ENCODE results near the gene PALLD. TPM values are rescaled to one million over a fixed set of nuclear protein-coding genes. Genes with fewer than 3 reads are reported as not detected.
"Not testable (repeated sequence)": the region's sequence is repeated elsewhere in the genome, so short reads cannot be mapped to it uniquely, and the experiment has no call there.

The PALLD gene
- total and polyA plus RNA-seq, 3 donors from 2014 or later = 138 to 156 (median 146) TPM

GRCh38 chr4:168724243-168724642 lies 227.4 kb downstream of the PALLD start:
- DNase-seq = no peak
- Histone ChIP-seq H3K9me3 (no peaks in the 10 kb centered on the region), H3K27me3 (no peaks in the 10 kb centered on the region), H3K36me3 (ENCODE audit: low read depth, missing control alignments) (no peaks in the 10 kb centered on the region), H3K27ac (no peak overlapping the region), H3K4me1 (no peaks in the 10 kb centered on the region), H3K4me3 (no peak overlapping the region)
- intact Hi-C loops (cut with DNase I; ENCODE audit: low total_unique reads) = no loop called here
- TF ChIP-seq, protein P1, sequence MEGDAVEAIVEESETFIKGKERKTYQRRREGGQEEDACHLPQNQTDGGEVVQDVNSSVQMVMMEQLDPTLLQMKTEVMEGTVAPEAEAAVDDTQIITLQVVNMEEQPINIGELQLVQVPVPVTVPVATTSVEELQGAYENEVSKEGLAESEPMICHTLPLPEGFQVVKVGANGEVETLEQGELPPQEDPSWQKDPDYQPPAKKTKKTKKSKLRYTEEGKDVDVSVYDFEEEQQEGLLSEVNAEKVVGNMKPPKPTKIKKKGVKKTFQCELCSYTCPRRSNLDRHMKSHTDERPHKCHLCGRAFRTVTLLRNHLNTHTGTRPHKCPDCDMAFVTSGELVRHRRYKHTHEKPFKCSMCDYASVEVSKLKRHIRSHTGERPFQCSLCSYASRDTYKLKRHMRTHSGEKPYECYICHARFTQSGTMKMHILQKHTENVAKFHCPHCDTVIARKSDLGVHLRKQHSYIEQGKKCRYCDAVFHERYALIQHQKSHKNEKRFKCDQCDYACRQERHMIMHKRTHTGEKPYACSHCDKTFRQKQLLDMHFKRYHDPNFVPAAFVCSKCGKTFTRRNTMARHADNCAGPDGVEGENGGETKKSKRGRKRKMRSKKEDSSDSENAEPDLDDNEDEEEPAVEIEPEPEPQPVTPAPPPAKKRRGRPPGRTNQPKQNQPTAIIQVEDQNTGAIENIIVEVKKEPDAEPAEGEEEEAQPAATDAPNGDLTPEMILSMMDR (IDR thresholded peaks at IDR 0.05) = no peak
- no peak for TF ChIP-seq POLR2A (IDR thresholded peaks at IDR 0.05)

GRCh38 chr4:168724686-168725411 lies 228.0 kb downstream of the PALLD start:
- no peak for DNase-seq
- Histone ChIP-seq H3K36me3 (ENCODE audit: low read depth, missing control alignments) (no peaks in the 10 kb centered on the region), H3K27me3 (no peaks in the 10 kb centered on the region), H3K9me3 (no peaks in the 10 kb centered on the region), H3K4me3 (no peak overlapping the region), H3K4me1 (no peaks in the 10 kb centered on the region), H3K27ac (no peak overlapping the region)
- 82 to 88% methylated on average over 5 of the region's 5 CpGs for WGBS, 2 donors
- intact Hi-C loops (cut with DNase I; ENCODE audit: low total_unique reads) = no loop called here
- no peak for TF ChIP-seq POLR2A (IDR thresholded peaks at IDR 0.05)

- intact Hi-C loops (cut with DNase I; ENCODE audit: low total_unique reads) = no loop called here
- Histone ChIP-seq H3K4me1 (no peaks in the 10 kb centered on the region), H3K36me3 (ENCODE audit: low read depth, missing control alignments) (no peaks in the 10 kb centered on the region), H3K27me3 (no peaks in the 10 kb centered on the region), H3K4me3 (no peak overlapping the region), H3K9me3 (no peaks in the 10 kb centered on the region), H3K27ac (no peak overlapping the region)
- no peak for TF ChIP-seq POLR2A (IDR thresholded peaks at IDR 0.05)
- TF ChIP-seq, protein P1 (IDR thresholded peaks at IDR 0.05) = no peak
- no peak for DNase-seq
- 89 to 97% methylated on average over 1 of the region's 1 CpG for WGBS, 2 donors
These were observed 229.1 kb downstream of the PALLD start for GRCh38 chr4:168725930-168726329.

DNA sequence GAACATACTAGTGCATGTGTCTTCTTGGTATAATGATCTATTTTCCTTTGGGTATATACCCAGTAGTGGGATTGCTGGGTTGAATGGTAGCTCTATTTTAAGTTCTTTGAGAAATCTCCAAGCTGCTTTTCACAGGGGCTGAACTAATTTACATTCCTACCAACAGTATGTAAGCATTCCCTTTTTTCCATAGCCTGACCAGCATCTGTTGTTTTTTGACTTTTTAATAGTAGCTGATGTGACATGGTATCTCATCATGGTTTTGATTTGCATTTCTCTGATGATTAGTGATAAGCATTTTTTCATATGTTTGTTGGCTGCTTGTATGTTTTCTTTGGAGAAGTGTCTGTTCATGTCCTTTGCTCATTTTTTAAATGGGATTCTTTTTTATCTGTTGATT lies 230.3 kb downstream of the PALLD start:
- H3K36me3 ChIP-seq (ENCODE audit: low read depth, missing control alignments); H3K27me3 ChIP-seq; H3K27ac ChIP-seq; DNase-seq; H3K4me1 ChIP-seq; H3K4me3 ChIP-seq; H3K9me3 ChIP-seq; intact Hi-C loops (cut with DNase I; ENCODE audit: low total_unique reads): not testable (repeated sequence)

- no peaks in the 10 kb centered on the region for H3K9me3 ChIP-seq
These were observed 234.3 kb downstream of the PALLD start for GRCh38 chr4:168731006-168731636.

More at GRCh38 chr4:168731006-168731636, 234.3 kb downstream of the PALLD start:
- intact Hi-C loops (cut with DNase I; ENCODE audit: low total_unique reads) = no loop called here
- H3K27me3 ChIP-seq = no peaks in the 10 kb centered on the region
- peaks cover 6% of the 10 kb centered on the region for H3K4me1 ChIP-seq
- no peak overlapping the region for H3K4me3 ChIP-seq
- 71 to 79% methylated on average over 6 of the region's 6 CpGs for WGBS, 2 donors
- DNase-seq = no peak
- H3K27ac ChIP-seq = no peak overlapping the region
- H3K36me3 ChIP-seq (ENCODE audit: low read depth, missing control alignments) = no peaks in the 10 kb centered on the region
- TF ChIP-seq, protein P1 (IDR thresholded peaks at IDR 0.05) = no peak
- no peak for TF ChIP-seq POLR2A (IDR thresholded peaks at IDR 0.05)

All from testis (tissue), 3 donors.